Measurements from ENCODE around the gene ERN2.

Gene ERN2

GRCh38 chr16:23729503-23730424 lies 16.7 kb upstream of the ERN2 start:
- no peak for TF ChIP-seq GATA2 (IDR thresholded peaks at IDR 0.05; ENCODE audit: low read depth, low read length)
- no peak for TF ChIP-seq GATA3 (IDR thresholded peaks at IDR 0.05; ENCODE audit: low read depth, low read length)

DNA sequence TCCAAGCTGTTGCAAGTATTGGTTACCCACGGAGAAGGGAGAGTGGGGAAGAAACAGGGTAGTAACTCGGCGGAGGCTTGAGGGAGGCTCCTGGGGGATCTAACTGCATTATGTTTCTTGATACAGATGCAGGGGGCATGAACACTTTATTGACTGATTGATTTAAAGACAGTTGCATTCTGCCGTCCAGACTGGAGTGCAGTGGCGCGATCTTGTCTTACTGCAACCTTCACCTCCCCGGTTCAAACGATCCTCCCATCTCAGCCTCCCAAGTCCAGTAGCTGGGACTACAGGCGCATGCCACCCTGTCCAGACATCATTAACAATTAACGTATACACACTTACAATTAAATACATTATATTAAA lies 15.1 kb upstream of the ERN2 start:
- TF ChIP-seq GATA2 (IDR thresholded peaks at IDR 0.05; ENCODE audit: low read depth, low read length) (no peak), GATA3 (IDR thresholded peaks at IDR 0.05; ENCODE audit: low read depth, low read length) (no peak)

DNA sequence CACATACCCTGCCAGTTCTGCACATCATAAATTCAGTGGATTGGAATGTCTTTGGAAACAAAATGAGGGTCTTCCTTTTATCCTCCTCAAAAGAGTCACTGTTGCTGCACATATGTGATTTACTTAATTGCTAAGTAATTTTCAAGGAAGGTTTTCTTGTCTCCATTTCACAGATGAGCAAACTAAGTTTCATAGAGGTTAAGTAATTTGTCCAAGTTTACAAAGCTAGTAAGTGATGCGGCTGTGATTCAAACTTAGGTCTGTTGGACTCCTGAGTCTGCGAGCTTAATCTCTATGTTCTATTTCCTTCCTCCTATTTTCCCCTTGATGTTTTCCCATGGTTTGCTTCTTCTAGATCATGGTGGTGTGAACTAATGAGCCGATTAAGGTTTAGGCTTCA lies 13.7 kb upstream of the ERN2 start:
- TF ChIP-seq GATA3 (IDR thresholded peaks at IDR 0.05; ENCODE audit: low read depth, low read length) (no peak), GATA2 (IDR thresholded peaks at IDR 0.05; ENCODE audit: low read depth, low read length) (no peak)

DNA sequence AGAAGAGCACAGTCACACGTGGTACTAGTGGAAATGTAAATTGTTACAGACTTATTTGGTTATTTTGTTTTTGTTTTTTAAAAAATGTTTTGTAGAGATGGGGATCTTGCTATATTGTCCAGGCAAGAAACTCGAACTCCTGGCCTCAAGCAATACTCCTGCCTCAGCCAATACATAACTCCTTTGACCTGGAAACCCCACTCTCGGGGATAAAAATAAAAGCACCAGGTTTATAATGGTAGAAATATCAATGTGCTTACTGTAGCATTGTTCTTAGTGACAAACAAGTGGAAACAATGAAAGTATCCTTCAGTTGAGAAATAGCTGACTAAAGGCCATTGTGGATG lies 11.7 kb upstream of the ERN2 start:
- TF ChIP-seq GATA2 (IDR thresholded peaks at IDR 0.05; ENCODE audit: low read depth, low read length) (no peak), GATA3 (IDR thresholded peaks at IDR 0.05; ENCODE audit: low read depth, low read length) (no peak)

DNA sequence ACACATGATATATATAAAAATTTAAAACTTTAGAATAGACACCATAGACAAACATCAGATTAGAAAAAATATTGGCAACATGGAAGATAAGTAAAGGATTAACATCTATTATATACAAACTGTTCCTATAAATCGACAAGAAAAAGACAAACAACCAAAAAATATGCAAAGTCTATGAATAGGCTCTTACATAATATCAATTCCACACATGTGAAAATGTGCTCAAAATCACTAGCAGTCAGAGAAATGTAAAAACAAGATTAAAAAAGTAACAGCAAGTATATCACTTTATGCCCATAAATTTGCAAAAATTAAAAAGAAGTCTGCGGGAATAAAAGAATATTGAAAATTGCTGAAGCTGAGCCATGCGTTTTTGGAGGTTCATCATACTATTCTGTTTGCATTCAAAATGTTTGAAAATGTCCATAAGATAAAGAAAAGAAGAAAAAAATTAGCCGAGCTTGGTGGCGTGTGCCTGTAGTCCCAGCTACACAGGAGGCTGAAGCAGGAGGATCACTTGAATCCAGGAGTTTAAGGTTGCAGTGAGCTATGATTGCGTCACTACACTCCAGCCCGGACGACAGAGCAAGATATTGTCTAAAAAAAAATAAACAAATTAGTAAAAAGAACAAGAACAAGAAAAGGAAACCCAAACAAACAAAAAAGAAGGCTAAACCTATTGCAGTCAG lies 11.2 kb upstream of the ERN2 start:
- TF ChIP-seq GATA3 (IDR thresholded peaks at IDR 0.05; ENCODE audit: low read depth, low read length) = no peak
- no peak for TF ChIP-seq GATA2 (IDR thresholded peaks at IDR 0.05; ENCODE audit: low read depth, low read length)

- TF ChIP-seq GATA2 (IDR thresholded peaks at IDR 0.05; ENCODE audit: low read depth, low read length) (no peak), GATA3 (IDR thresholded peaks at IDR 0.05; ENCODE audit: low read depth, low read length) (no peak)
These were observed 3.5 kb upstream of the ERN2 start for GRCh38 chr16:23716484-23716883.

DNA sequence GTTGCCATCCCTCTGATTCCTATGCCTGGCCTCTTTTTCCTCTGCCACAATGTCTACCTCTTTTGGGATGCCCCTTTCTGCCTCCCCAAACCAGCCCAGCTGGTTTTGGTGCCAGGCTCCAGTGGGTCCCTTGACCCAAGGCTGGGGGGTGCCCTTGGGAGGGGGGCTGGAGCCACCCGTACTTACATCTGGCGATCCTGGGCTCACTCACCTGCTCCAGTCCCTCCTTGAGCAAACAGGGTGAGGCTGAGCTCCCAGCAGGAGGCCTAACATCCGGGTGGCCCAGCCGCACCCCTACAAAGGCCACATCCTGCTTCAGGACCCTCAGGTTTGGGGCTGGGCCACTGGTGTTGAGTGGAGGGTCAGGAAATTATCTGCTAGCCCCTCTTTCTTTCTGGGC lies 1.2 kb downstream of the ERN2 start:
- TF ChIP-seq GATA2 (IDR thresholded peaks at IDR 0.05; ENCODE audit: low read depth, low read length) = no peak
- TF ChIP-seq GATA3 (IDR thresholded peaks at IDR 0.05; ENCODE audit: low read depth, low read length) = no peak

GRCh38 chr16:23710504-23710903 lies 2.5 kb downstream of the ERN2 start:
- TF ChIP-seq GATA3 (IDR thresholded peaks at IDR 0.05; ENCODE audit: low read depth, low read length) (no peak), GATA2 (IDR thresholded peaks at IDR 0.05; ENCODE audit: low read depth, low read length) (no peak)

DNA sequence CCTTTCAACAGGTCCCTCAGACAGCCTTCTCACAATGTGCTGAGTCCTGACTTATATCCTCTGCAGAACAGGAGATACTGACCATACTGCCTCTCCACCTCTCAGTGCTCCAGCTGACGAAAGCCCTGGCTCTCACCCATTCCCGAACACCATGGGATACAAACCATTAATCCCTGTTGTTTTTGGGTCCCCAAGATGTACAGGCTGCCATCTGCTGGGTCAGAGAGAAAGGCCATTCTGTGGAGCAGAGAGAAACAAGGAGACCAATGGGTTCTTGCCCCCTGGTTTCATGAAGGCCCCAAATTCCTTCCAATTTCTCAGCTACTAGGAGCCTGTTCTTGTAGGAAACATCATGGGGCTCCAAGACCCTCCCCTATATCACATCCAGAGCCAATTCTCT lies 3.0 kb downstream of the ERN2 start:
- TF ChIP-seq GATA2 (IDR thresholded peaks at IDR 0.05; ENCODE audit: low read depth, low read length) (no peak), GATA3 (IDR thresholded peaks at IDR 0.05; ENCODE audit: low read depth, low read length) (no peak)

DNA sequence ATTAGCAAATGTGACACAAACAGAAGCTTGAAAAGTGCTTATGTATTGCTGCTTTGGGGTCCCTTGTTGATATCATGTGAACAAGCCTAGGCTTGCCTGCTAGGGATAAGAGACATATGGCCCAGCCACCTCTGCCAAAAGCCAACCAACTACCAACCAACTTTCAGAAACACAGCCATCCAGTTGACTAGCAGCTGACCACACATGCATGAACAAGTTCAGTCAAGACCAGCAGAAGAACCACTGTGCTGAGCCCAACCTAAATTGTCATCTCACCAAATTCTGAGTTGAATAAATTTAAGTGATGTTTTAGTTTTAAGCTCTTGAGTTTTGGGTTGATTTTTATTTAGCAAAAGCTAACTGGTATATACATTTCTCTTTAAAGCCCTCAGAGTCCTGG lies 3.5 kb downstream of the ERN2 start:
- TF ChIP-seq GATA3 (IDR thresholded peaks at IDR 0.05; ENCODE audit: low read depth, low read length) = no peak
- TF ChIP-seq GATA2 (IDR thresholded peaks at IDR 0.05; ENCODE audit: low read depth, low read length) = no peak

DNA sequence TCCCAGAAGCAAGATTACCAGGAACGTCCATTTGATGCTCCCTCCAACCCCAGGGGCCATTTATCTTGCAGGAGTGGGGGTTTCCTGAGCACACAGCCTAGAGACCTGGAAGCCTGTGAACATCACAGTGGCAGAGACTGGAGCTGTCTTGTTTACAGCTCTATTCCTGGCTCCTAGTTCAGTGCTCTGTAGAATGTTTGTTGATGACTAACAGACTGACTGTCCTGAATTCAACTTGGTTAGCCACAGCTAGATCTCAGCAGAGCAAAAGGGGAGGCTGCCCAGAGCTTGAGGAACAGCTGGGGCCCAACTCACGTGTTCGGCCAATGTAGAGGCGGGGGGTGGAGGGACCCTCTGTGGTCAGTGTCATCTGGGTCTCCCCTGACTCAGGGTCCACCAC lies 6.6 kb downstream of the ERN2 start:
- no peak for TF ChIP-seq GATA3 (IDR thresholded peaks at IDR 0.05; ENCODE audit: low read depth, low read length)
- TF ChIP-seq GATA2 (IDR thresholded peaks at IDR 0.05; ENCODE audit: low read depth, low read length) = no peak

DNA sequence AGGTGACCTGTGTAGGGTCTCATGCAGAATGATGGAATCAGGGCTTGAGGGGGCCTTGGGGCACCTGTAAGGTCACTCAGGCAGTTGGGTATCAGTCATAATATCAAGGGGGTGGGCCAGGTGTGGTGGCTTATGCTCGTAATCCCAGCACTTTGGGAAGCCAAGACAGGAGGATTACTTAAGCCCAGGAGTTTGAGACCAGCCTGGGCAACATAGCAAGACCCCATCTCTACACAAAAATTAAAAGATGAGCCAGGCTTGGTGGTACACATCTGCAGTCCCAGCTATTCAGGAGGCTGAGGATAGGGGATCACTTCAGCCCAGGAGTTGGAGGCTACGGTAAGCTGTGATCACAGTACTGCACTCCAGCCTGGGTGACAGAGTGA lies 7.5 kb downstream of the ERN2 start:
- TF ChIP-seq GATA2 (IDR thresholded peaks at IDR 0.05; ENCODE audit: low read depth, low read length) (no peak), GATA3 (IDR thresholded peaks at IDR 0.05; ENCODE audit: low read depth, low read length) (no peak)

- no peak for TF ChIP-seq GATA3 (IDR thresholded peaks at IDR 0.05; ENCODE audit: low read depth, low read length)
- no peak for TF ChIP-seq GATA2 (IDR thresholded peaks at IDR 0.05; ENCODE audit: low read depth, low read length)
These were observed 8.1 kb downstream of the ERN2 start for GRCh38 chr16:23704772-23705516.

DNA sequence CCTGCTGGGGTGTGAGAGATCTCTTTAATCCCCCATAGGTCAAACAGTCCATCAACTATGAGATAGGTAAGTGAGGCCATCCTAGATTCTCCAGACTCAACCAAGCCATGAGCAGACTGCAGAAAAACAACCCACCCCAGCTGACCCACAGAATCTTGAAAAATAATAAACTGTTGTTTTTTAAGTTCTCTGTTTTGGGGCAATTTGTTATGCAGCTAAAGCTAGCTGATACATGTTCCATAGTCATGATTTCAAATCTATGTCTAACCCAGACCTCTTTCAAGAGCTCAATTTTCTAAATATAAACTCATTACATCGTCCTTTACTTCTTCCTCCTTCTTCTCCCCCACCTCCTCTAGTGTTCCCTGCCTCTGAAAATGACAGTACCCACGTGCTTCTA lies 10.1 kb downstream of the ERN2 start:
- TF ChIP-seq GATA2 (IDR thresholded peaks at IDR 0.05; ENCODE audit: low read depth, low read length) (no peak), GATA3 (IDR thresholded peaks at IDR 0.05; ENCODE audit: low read depth, low read length) (no peak)

Data from SH-SY5Y (cell line).